H9 (cell line): Measurements from ENCODE around the gene ITPK1. TPM values are rescaled to one million over a fixed set of nuclear protein-coding genes. Genes with fewer than 3 reads are reported as not detected.

Source experiments
- DNase-seq: peaks from one replicate; pipeline ENCODE4 v3.0.0-alpha.2; 2017
- H2AFZ ChIP-seq: one replicate; pipeline ENCODE4 v1.6.1; 2013; ENCODE audit warnings: mild to moderate bottlenecking, low read length, control low read depth, moderate library complexity
- H2AK5ac ChIP-seq: 2 replicates; pipeline ENCODE4 v1.6.1; 2013; ENCODE audit warnings: low read length, control low read depth, mixed read lengths; ENCODE audit not compliant: insufficient read length
- H2BK120ac ChIP-seq: one replicate; pipeline ENCODE4 v1.6.1; 2013; ENCODE audit warnings: low read depth, mild to moderate bottlenecking, low read length, control low read depth, inconsistent platforms; ENCODE audit not compliant: poor library complexity, severe bottlenecking
- H2BK12ac ChIP-seq: 2 replicates; pipeline ENCODE4 v1.6.1; 2013; ENCODE audit warnings: low read length, control low read depth, mixed read lengths, low read depth; ENCODE audit not compliant: insufficient read length
- H2BK15ac ChIP-seq: 2 replicates; pipeline ENCODE4 v1.6.1; 2013; ENCODE audit warnings: low read depth, low read length, control low read depth
- H2BK20ac ChIP-seq: one replicate; pipeline ENCODE4 v1.6.1; 2013; ENCODE audit warnings: low read depth, mild to moderate bottlenecking, low read length, control low read depth, inconsistent platforms; ENCODE audit not compliant: poor library complexity, severe bottlenecking
- H2BK5ac ChIP-seq: 2 replicates; pipeline ENCODE4 v1.6.1; 2013; ENCODE audit warnings: low read length, control low read depth, mixed read lengths; ENCODE audit not compliant: insufficient read length
- H3K14ac ChIP-seq: 2 replicates; pipeline ENCODE4 v1.6.1; 2013; ENCODE audit warnings: low read length, control low read depth; ENCODE audit not compliant: insufficient read depth
- H3K18ac ChIP-seq: 2 replicates; pipeline ENCODE4 v1.6.1; 2013; ENCODE audit warnings: low read depth, mild to moderate bottlenecking, mixed read lengths, low read length, control low read depth; ENCODE audit not compliant: insufficient read length
- H3K23ac ChIP-seq: 2 replicates; pipeline ENCODE4 v1.6.1; 2013; ENCODE audit warnings: low read length, control low read depth, mixed read lengths, low read depth; ENCODE audit not compliant: insufficient read length
- H3K23me2 ChIP-seq: 2 replicates; pipeline ENCODE4 v1.6.1; 2013; ENCODE audit warnings: low read depth, mild to moderate bottlenecking, mixed read lengths, low read length, control low read depth; ENCODE audit not compliant: insufficient read length, poor library complexity, severe bottlenecking
- H3K27ac ChIP-seq: 2 replicates; pipeline ENCODE4 v1.5.1; 2013; ENCODE audit warnings: low read length, control low read depth, mixed read lengths, low read depth; ENCODE audit not compliant: insufficient read length
- H3K27me3 ChIP-seq: 2 replicates; pipeline ENCODE4 v1.6.1; 2013; ENCODE audit warnings: low read length, control low read depth, inconsistent platforms; ENCODE audit not compliant: insufficient read depth
- H3K4ac ChIP-seq: 2 replicates; pipeline ENCODE4 v1.6.1; 2013; ENCODE audit warnings: low read depth, mild to moderate bottlenecking, control low read depth, inconsistent platforms, low read length, moderate library complexity
- H3K4me1 ChIP-seq: 2 replicates; pipeline ENCODE4 v1.6.1; 2013; ENCODE audit warnings: low read length, control low read depth, inconsistent platforms; ENCODE audit not compliant: insufficient read depth
- H3K4me2 ChIP-seq: 2 replicates; pipeline ENCODE4 v1.6.1; 2013; ENCODE audit warnings: low read length, control low read depth, mixed read lengths; ENCODE audit not compliant: insufficient read length, insufficient read depth
- H3K56ac ChIP-seq: 2 replicates; pipeline ENCODE4 v1.6.1; 2013; ENCODE audit warnings: low read depth, mild to moderate bottlenecking, mixed read lengths, low read length, control low read depth; ENCODE audit not compliant: insufficient read length
- H3K79me1 ChIP-seq: 2 replicates; pipeline ENCODE4 v1.6.1; 2013; ENCODE audit warnings: low read depth, mild to moderate bottlenecking, moderate library complexity, low read length, control low read depth, inconsistent platforms; ENCODE audit not compliant: insufficient read depth, poor library complexity, severe bottlenecking
- H3K79me2 ChIP-seq: 2 replicates; pipeline ENCODE4 v1.6.1; 2013; ENCODE audit warnings: low read length, control low read depth, inconsistent platforms; ENCODE audit not compliant: insufficient read depth
- H3K9ac ChIP-seq: 2 replicates; pipeline ENCODE4 v1.6.1; 2013; ENCODE audit warnings: low read length, control low read depth, mixed read lengths; ENCODE audit not compliant: insufficient read length; ENCODE audit errors: extremely low read depth
- H3K9me3 ChIP-seq: one replicate; pipeline ENCODE4 v1.6.1; 2013; ENCODE audit warnings: low read depth, low read length, inconsistent platforms; ENCODE audit not compliant: control insufficient read depth
- H3T11ph ChIP-seq: one replicate; pipeline ENCODE4 v1.6.1; 2013; ENCODE audit warnings: mild to moderate bottlenecking, low read length, control low read depth, inconsistent platforms
- H4K20me1 ChIP-seq: one replicate; pipeline ENCODE4 v1.6.1; 2013; ENCODE audit not compliant: control insufficient read depth, insufficient read length, insufficient read depth
- H4K5ac ChIP-seq: 2 replicates; pipeline ENCODE4 v1.6.1; 2013; ENCODE audit warnings: low read depth, mild to moderate bottlenecking, mixed read lengths, low read length, control low read depth; ENCODE audit not compliant: insufficient read length
- H4K8ac ChIP-seq: replicated peaks from 2 replicates; pipeline ENCODE4 v1.6.1; 2013; ENCODE audit warnings: low read length, control low read depth, mixed read lengths, low read depth; ENCODE audit not compliant: insufficient read length
- H4K91ac ChIP-seq: 2 replicates; pipeline ENCODE4 v1.6.1; 2013; ENCODE audit warnings: low read depth, mild to moderate bottlenecking, moderate library complexity, mixed read lengths, low read length, control low read depth; ENCODE audit not compliant: insufficient read length
- H3K27ac Mint-ChIP-seq, 3 experiments: 2 replicates in 2 of 3; 3 replicates in 1 of 3; pipeline ENCODE4 v1.8.0; 2020 to 2021; ENCODE audit warnings: mixed read lengths in 3 of 3, mild to moderate bottlenecking in 1 of 3, moderate library complexity in 1 of 3
- H3K27me3 Mint-ChIP-seq: 2 replicates; pipeline ENCODE4 v1.8.0; 2021; ENCODE audit warnings: low read depth, mild to moderate bottlenecking, moderate library complexity, mixed read lengths
- H3K36me3 Mint-ChIP-seq, 3 experiments: 2 replicates in 2 of 3; 3 replicates in 1 of 3; pipeline ENCODE4 v1.8.0; 2020 to 2021; ENCODE audit warnings: low read depth in 3 of 3, mixed read lengths in 3 of 3; ENCODE audit not compliant: insufficient read depth in 1 of 3
- H3K4me1 Mint-ChIP-seq, 2 experiments: 2 replicates each; pipeline ENCODE4 v1.8.0; 2020; ENCODE audit warnings: mixed read lengths in 2 of 2
- H3K4me3 Mint-ChIP-seq, 2 experiments: 2 replicates in 1 of 2; 3 replicates in 1 of 2; pipeline ENCODE4 v1.8.0; 2020 to 2021; ENCODE audit warnings: mild to moderate bottlenecking in 2 of 2, mixed read lengths in 2 of 2, moderate library complexity in 1 of 2
- H3K9me3 Mint-ChIP-seq, 2 experiments: 2 replicates in 1 of 2; 3 replicates in 1 of 2; pipeline ENCODE4 v1.8.0; 2020; ENCODE audit warnings: mild to moderate bottlenecking in 2 of 2, mixed read lengths in 2 of 2, moderate library complexity in 1 of 2
- WGBS: extraction: QIAGEN DNeasy Blood & Tissue Kit; methylation state at CpG from one replicate; pipeline ENCODE4 v1.1.7; 2013; ENCODE audit warnings: missing lambda C conversion rate, low lambda C conversion rate, mixed read lengths; ENCODE audit not compliant: insufficient read length; ENCODE audit errors: extremely low coverage; 5-methylcytosine and 5-hydroxymethylcytosine counted together
- total RNA-seq: library from RNA; stranded (reverse); gene quantifications from 2 replicates; pipeline ENCODE4 v1.2.1, GENCODE V29; 2021
- TF ChIP-seq, protein P1 (sequence below): fragments of 200-600 bp; sonication (generic); conservative IDR thresholded peaks from 3 replicates; pipeline ENCODE4 v1.8.0; 2021; ENCODE audit warnings: antibody characterized with exemption, mild to moderate bottlenecking

ITPK1 gene
- total RNA-seq, 1 experiment from 2014 or later: 92.7 TPM

DNA sequence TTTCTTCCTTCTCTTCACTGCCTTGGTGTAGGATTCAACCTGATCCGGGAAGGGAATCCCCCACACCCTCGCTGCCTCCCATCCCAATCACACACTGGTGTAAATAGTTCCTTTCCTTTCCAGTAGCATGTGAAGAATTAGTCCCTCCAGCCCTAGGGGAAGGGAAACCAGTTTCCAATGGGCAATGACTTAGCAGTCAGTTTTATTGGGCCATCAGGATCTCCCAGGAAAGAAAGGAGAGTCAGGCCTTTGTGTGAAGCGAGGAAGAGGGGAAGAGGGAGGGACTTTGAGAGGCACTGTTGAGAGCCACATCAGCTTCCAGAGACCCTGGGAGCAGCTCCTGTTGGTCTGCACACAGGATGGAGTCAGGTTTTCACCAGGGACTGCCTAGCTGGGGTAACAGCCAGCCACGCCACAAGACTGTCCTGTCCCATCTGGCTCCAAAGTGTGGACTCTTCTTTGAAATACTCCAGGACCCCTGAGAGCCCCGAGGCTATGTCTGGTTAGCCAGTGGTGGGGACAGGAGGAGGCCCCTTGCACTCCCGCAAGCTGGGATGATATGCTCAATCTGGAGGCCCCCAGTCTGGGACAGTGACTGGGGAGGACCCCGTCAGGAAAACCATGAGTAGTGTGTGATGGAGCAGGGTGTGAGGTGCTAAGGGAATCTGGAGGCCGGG lies 41.1 kb upstream of the ITPK1 start:
- no peak overlapping the region for H2BK12ac ChIP-seq
- H3K14ac ChIP-seq: no peak overlapping the region
- no peaks in the 10 kb centered on the region for H3K79me2 ChIP-seq
- no peak overlapping the region for H2BK15ac ChIP-seq
- TF ChIP-seq, protein P1, sequence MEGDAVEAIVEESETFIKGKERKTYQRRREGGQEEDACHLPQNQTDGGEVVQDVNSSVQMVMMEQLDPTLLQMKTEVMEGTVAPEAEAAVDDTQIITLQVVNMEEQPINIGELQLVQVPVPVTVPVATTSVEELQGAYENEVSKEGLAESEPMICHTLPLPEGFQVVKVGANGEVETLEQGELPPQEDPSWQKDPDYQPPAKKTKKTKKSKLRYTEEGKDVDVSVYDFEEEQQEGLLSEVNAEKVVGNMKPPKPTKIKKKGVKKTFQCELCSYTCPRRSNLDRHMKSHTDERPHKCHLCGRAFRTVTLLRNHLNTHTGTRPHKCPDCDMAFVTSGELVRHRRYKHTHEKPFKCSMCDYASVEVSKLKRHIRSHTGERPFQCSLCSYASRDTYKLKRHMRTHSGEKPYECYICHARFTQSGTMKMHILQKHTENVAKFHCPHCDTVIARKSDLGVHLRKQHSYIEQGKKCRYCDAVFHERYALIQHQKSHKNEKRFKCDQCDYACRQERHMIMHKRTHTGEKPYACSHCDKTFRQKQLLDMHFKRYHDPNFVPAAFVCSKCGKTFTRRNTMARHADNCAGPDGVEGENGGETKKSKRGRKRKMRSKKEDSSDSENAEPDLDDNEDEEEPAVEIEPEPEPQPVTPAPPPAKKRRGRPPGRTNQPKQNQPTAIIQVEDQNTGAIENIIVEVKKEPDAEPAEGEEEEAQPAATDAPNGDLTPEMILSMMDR: no peak
- no peak for DNase-seq
- no peak overlapping the region for H4K8ac ChIP-seq
- H3K9me3 ChIP-seq: no peaks in the 10 kb centered on the region
- Mint-ChIP-seq H3K9me3 (no peaks in the 10 kb centered on the region), H3K4me1 (peaks cover 3 to 6% of the 10 kb centered on the region in 2 experiments), H3K4me3 (no peak overlapping the region), H3K27me3 (no peaks in the 10 kb centered on the region; the same call in 1 of the 2 replicates), H3K36me3 (no peaks in the 10 kb centered on the region; a peak in 1 of 7 replicates), H3K27ac (0 out of 7 replicates have a peak overlapping the region, but pooled peaks of 1 of the 3 experiments have one; percentile 10)
- no peak overlapping the region for H3K56ac ChIP-seq
- H3K79me1 ChIP-seq: no peaks in the 10 kb centered on the region
- H2BK120ac ChIP-seq: no peak overlapping the region
- no peak overlapping the region for H2BK20ac ChIP-seq
- peak overlapping the region; percentile 57 for H2AFZ ChIP-seq
- no CpG with 5 or more reads among the region's 8 CpGs for WGBS
- H4K5ac ChIP-seq: no peak overlapping the region
- H4K20me1 ChIP-seq: no peaks in the 10 kb centered on the region
- no peaks in the 10 kb centered on the region for H3K4me1 ChIP-seq
- H3K9ac ChIP-seq: no peak overlapping the region
- no peak overlapping the region for H3K4ac ChIP-seq
- H3T11ph ChIP-seq: no peak overlapping the region
- H3K27me3 ChIP-seq: no peaks in the 10 kb centered on the region
- no peak overlapping the region for H3K4me2 ChIP-seq
- H3K18ac ChIP-seq: no peak overlapping the region
- H3K23me2 ChIP-seq: no peaks in the 10 kb centered on the region
- no peak overlapping the region for H3K23ac ChIP-seq
- H2AK5ac ChIP-seq: no peak overlapping the region
- no peak overlapping the region for H4K91ac ChIP-seq
- no peak overlapping the region for H2BK5ac ChIP-seq
- H3K27ac ChIP-seq: no peak overlapping the region
